SKM-1 (cell line): ENCODE results near the gene PLD2.

Experiments used
- DNase-seq: peaks from one replicate; lab custom pipeline; 2025; ENCODE audit not compliant: unreplicated experiment; lab: John Stamatoyannopoulos, UW

The PLD2 gene

GRCh38 chr17:4833941-4834680 is 27.2 kb downstream of the PLD2 start:
- DNase-seq: no peak

GRCh38 chr17:4834681-4835020 is 27.7 kb downstream of the PLD2 start:
- DNase-seq: no peak

GRCh38 chr17:4836221-4836620 is 29.3 kb downstream of the PLD2 start:
- DNase-seq: no peak

GRCh38 chr17:4837471-4838308 is 30.7 kb downstream of the PLD2 start:
- no peak for DNase-seq

GRCh38 chr17:4838309-4838785 is 31.4 kb downstream of the PLD2 start:
- DNase-seq: no peak

- DNase-seq: no peak
Observed at GRCh38 chr17:4839221-4839620, 32.3 kb downstream of the PLD2 start.

- no peak for DNase-seq
Observed at GRCh38 chr17:4839965-4840892, 33.3 kb downstream of the PLD2 start.

- DNase-seq: no peak
Observed at GRCh38 chr17:4840893-4841242, 33.9 kb downstream of the PLD2 start.

GRCh38 chr17:4842376-4842775 is 35.4 kb downstream of the PLD2 start:
- DNase-seq: no peak

- no peak for DNase-seq
Observed at GRCh38 chr17:4843321-4844000, 36.5 kb downstream of the PLD2 start.

GRCh38 chr17:4845118-4845517 is 38.2 kb downstream of the PLD2 start:
- no peak for DNase-seq

GRCh38 chr17:4846635-4847390 is 39.9 kb downstream of the PLD2 start:
- DNase-seq: no peak

- no peak for DNase-seq
Observed at GRCh38 chr17:4849011-4849536, 42.1 kb downstream of the PLD2 start.

GRCh38 chr17:4850246-4850645 is 43.3 kb downstream of the PLD2 start:
- DNase-seq: no peak

GRCh38 chr17:4851084-4851483 is 44.1 kb downstream of the PLD2 start:
- no peak for DNase-seq

- no peak for DNase-seq
Observed at GRCh38 chr17:4852567-4853207, 45.7 kb downstream of the PLD2 start.

GRCh38 chr17:4853208-4853671 is 46.3 kb downstream of the PLD2 start:
- DNase-seq: no peak

GRCh38 chr17:4854111-4854681 is 47.2 kb downstream of the PLD2 start:
- DNase-seq: no peak
